Vagina (tissue), 2 donors: ENCODE data around the gene NFATC2.

Experiments
- POLR2A ChIP-seq, 2 donors: fragments of 450-650 bp; IDR thresholded peaks; one replicate each; pipeline ENCODE4 v1.6.1; 2017; ENCODE audit warnings: antibody characterized with exemption in 2 of 2, mild to moderate bottlenecking in 2 of 2, moderate library complexity in 2 of 2
- TF ChIP-seq, protein P1 (sequence below), 3 experiments: fragments of 450-650 bp in 2 of 3; fragments of 200-600 bp in 1 of 3; sonication (generic) in 1 of 3; IDR thresholded peaks; one replicate each; pipeline ENCODE4 v1.5.1; 2017 to 2019; ENCODE audit warnings: antibody characterized with exemption in 3 of 3, mild to moderate bottlenecking in 2 of 3, moderate library complexity in 2 of 3

DNA sequence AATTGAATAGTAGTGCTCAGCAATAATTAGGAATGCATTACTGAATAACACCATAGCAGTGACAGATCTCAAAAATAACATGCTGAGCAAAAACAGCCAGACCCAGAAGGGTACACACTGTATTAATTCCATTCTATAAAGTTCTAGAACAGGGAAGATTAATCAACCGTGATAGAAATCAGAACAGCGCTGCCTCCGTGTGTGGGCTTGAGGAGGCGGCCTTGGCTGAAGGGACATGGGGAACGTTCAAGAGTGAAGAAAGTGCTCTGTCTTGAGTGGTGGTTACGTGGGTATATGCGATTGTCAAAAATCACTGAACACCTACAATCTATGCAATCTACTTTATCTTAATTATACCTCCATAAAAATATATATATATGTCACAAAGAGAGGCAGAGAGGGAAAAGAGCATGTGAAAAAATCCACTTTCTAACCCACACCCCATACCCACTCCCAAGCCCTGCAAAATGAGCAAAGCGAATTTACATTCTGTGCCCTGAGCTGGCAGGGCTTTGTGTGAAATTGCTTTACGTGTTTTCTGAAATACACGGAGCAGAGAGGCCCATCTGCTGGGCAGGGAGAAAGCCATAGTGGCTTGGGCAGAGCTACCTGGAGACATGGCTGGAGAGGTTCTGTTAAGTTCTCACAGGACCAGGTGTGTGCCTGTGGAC, 74.4 kb downstream of the NFATC2 start:
- TF ChIP-seq, protein P1, sequence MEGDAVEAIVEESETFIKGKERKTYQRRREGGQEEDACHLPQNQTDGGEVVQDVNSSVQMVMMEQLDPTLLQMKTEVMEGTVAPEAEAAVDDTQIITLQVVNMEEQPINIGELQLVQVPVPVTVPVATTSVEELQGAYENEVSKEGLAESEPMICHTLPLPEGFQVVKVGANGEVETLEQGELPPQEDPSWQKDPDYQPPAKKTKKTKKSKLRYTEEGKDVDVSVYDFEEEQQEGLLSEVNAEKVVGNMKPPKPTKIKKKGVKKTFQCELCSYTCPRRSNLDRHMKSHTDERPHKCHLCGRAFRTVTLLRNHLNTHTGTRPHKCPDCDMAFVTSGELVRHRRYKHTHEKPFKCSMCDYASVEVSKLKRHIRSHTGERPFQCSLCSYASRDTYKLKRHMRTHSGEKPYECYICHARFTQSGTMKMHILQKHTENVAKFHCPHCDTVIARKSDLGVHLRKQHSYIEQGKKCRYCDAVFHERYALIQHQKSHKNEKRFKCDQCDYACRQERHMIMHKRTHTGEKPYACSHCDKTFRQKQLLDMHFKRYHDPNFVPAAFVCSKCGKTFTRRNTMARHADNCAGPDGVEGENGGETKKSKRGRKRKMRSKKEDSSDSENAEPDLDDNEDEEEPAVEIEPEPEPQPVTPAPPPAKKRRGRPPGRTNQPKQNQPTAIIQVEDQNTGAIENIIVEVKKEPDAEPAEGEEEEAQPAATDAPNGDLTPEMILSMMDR (IDR thresholded peaks at IDR 0.05) = no peak
- TF ChIP-seq POLR2A (IDR thresholded peaks at IDR 0.05) = no peak
